Measurements from ENCODE around the gene KBTBD13.
"Not testable (repeated sequence)": the region's sequence is repeated elsewhere in the genome, so short reads cannot be mapped to it uniquely, and the experiment has no call there.

KBTBD13 gene

GRCh38 chr15:65068403-65068788, 8.2 kb upstream of the KBTBD13 start:
- no peaks in the 10 kb centered on the region for H3K36me3 ChIP-seq
- no peak for TF ChIP-seq CTCF (IDR thresholded peaks at IDR 0.05; ENCODE audit: low read depth, low read length)
- H3K27me3 ChIP-seq, result no peaks in the 10 kb centered on the region
- H3K4me1 ChIP-seq, result peaks cover 4% of the 10 kb centered on the region; the same call in 1 of the 2 replicates
- no peaks in the 10 kb centered on the region for H3K9me3 ChIP-seq
- no peak overlapping the region for H3K4me3 ChIP-seq (ENCODE audit: low read depth, low read length)
- DNase-seq, result no peak

GRCh38 chr15:65069179-65069578, 7.4 kb upstream of the KBTBD13 start:
- H3K27me3 ChIP-seq, result no peaks in the 10 kb centered on the region
- no peak for DNase-seq

GRCh38 chr15:65069779-65070546, 6.6 kb upstream of the KBTBD13 start:
- H3K4me1 ChIP-seq, result peaks cover 4% of the 10 kb centered on the region; the same call in 1 of the 2 replicates
- no peak for TF ChIP-seq CTCF (IDR thresholded peaks at IDR 0.05; ENCODE audit: low read depth, low read length)
- no peak for DNase-seq
- no peak overlapping the region for H3K4me3 ChIP-seq (ENCODE audit: low read depth, low read length)
- no peaks in the 10 kb centered on the region for H3K27me3 ChIP-seq
- no peaks in the 10 kb centered on the region for H3K36me3 ChIP-seq
- H3K9me3 ChIP-seq, result no peaks in the 10 kb centered on the region

More at GRCh38 chr15:65069179-65069578, 7.4 kb upstream of the KBTBD13 start:
- Histone ChIP-seq H3K36me3 (no peaks in the 10 kb centered on the region), H3K9me3 (no peaks in the 10 kb centered on the region), H3K4me3 (ENCODE audit: low read depth, low read length) (no peak overlapping the region), H3K4me1 (peaks cover 4% of the 10 kb centered on the region; the same call in 1 of the 2 replicates)
- no peak for TF ChIP-seq CTCF (IDR thresholded peaks at IDR 0.05; ENCODE audit: low read depth, low read length)

- DNase-seq, result peak; percentile 71
- Histone ChIP-seq H3K4me3 (ENCODE audit: low read depth, low read length) (no peak overlapping the region), H3K9me3 (no peaks in the 10 kb centered on the region), H3K27me3 (no peaks in the 10 kb centered on the region), H3K36me3 (no peaks in the 10 kb centered on the region), H3K4me1 (peaks cover 6% of the 10 kb centered on the region)
- TF ChIP-seq CTCF (IDR thresholded peaks at IDR 0.05; ENCODE audit: low read depth, low read length), result no peak
These were observed 5.2 kb upstream of the KBTBD13 start for GRCh38 chr15:65071381-65071811.

- DNase-seq, result no peak
- H3K4me1 ChIP-seq, result peaks cover 6% of the 10 kb centered on the region
- H3K36me3 ChIP-seq, result no peaks in the 10 kb centered on the region
- no peaks in the 10 kb centered on the region for H3K9me3 ChIP-seq
- no peaks in the 10 kb centered on the region for H3K27me3 ChIP-seq
- H3K4me3 ChIP-seq (ENCODE audit: low read depth, low read length), result no peak overlapping the region
- TF ChIP-seq CTCF (IDR thresholded peaks at IDR 0.05; ENCODE audit: low read depth, low read length), result no peak
These were observed 4.5 kb upstream of the KBTBD13 start for GRCh38 chr15:65072027-65072426.

GRCh38 chr15:65072617-65073016, 3.9 kb upstream of the KBTBD13 start:
- no peaks in the 10 kb centered on the region for H3K27me3 ChIP-seq
- DNase-seq, result no peak
- no peaks in the 10 kb centered on the region for H3K36me3 ChIP-seq
- no peak overlapping the region for H3K4me3 ChIP-seq (ENCODE audit: low read depth, low read length)
- H3K9me3 ChIP-seq, result no peaks in the 10 kb centered on the region
- peaks cover 6% of the 10 kb centered on the region for H3K4me1 ChIP-seq
- no peak for TF ChIP-seq CTCF (IDR thresholded peaks at IDR 0.05; ENCODE audit: low read depth, low read length)

GRCh38 chr15:65074946-65075345, 1.6 kb upstream of the KBTBD13 start:
- not testable (repeated sequence) for H3K4me3 ChIP-seq (ENCODE audit: low read depth, low read length); DNase-seq; H3K36me3 ChIP-seq; H3K27me3 ChIP-seq; H3K4me1 ChIP-seq; H3K9me3 ChIP-seq

- H3K36me3 ChIP-seq; DNase-seq; H3K4me1 ChIP-seq; H3K9me3 ChIP-seq; H3K27me3 ChIP-seq; H3K4me3 ChIP-seq (ENCODE audit: low read depth, low read length): not testable (repeated sequence)
These were observed 745 bp upstream of the KBTBD13 start for GRCh38 chr15:65075607-65076395.
